ENCODE data around the gene KASH5.

The KASH5 gene

GRCh38 chr19:49387936-49388372 is at the start of gene KASH5:
TSS of gene KASH5 (plus strand) at chr19:49388249. CDS start at chr19:49390884, 2,635 bp downstream.
- Histone ChIP-seq H3K9ac (no peak within 1 kb of the TSS), H3K4me2 (peak within 1 kb of the TSS; percentile 63), H3K4me3 (no peak within 1 kb of the TSS), H3K9me3 (peaks cover 8% of the 10 kb centered on the region), H3K4me1 (peaks cover 53% of the 10 kb centered on the region), H4K20me1 (no peaks in the 10 kb centered on the region), H3K27ac (no peak within 1 kb of the TSS), H3K27me3 (peaks cover 5% of the 10 kb centered on the region; the same call in 1 of the 2 replicates), H3K36me3 (no peaks in the 10 kb centered on the region)
- no peak for TF ChIP-seq Cebpa-rat (IDR thresholded peaks at IDR 0.05)

GRCh38 chr19:49338691-49339300 is 49.3 kb upstream of the KASH5 start:
- Histone ChIP-seq H3K36me3 (no peaks in the 10 kb centered on the region), H3K9me3 (no peaks in the 10 kb centered on the region; the same call in 1 of the 2 replicates), H3K4me2 (no peak overlapping the region), H3K4me1 (peaks cover 66% of the 10 kb centered on the region), H3K9ac (no peak overlapping the region), H3K4me3 (no peak overlapping the region), H4K20me1 (peaks cover 23% of the 10 kb centered on the region), H3K27me3 (peaks cover 22% of the 10 kb centered on the region), H3K27ac (no peak overlapping the region)
- TF ChIP-seq Cebpa-rat (IDR thresholded peaks at IDR 0.05) = no peak

- Histone ChIP-seq H3K4me1 (peaks cover 59% of the 10 kb centered on the region), H3K27me3 (peaks cover 29% of the 10 kb centered on the region), H3K9me3 (no peaks in the 10 kb centered on the region; the same call in 1 of the 2 replicates), H3K9ac (no peak overlapping the region), H3K27ac (no peak overlapping the region), H4K20me1 (peaks cover 23% of the 10 kb centered on the region), H3K4me3 (no peak overlapping the region), H3K4me2 (peak overlapping the region; percentile 84), H3K36me3 (no peaks in the 10 kb centered on the region)
- TF ChIP-seq Cebpa-rat (IDR thresholded peaks at IDR 0.05) = no peak
These were observed 48.6 kb upstream of the KASH5 start for GRCh38 chr19:49339301-49340068.

- Histone ChIP-seq H3K4me2 (peak overlapping the region; percentile 84), H3K36me3 (no peaks in the 10 kb centered on the region), H3K9ac (no peak overlapping the region), H3K4me1 (peaks cover 52% of the 10 kb centered on the region), H3K27ac (no peak overlapping the region), H3K4me3 (peak overlapping the region; percentile 25), H4K20me1 (peaks cover 23% of the 10 kb centered on the region), H3K9me3 (no peaks in the 10 kb centered on the region; the same call in 1 of the 2 replicates), H3K27me3 (peaks cover 35% of the 10 kb centered on the region)
- TF ChIP-seq Cebpa-rat (IDR thresholded peaks at IDR 0.05) = no peak
These were observed 47.8 kb upstream of the KASH5 start for GRCh38 chr19:49340069-49340864.

GRCh38 chr19:49340865-49341718 is 47.0 kb upstream of the KASH5 start:
- Histone ChIP-seq H3K4me1 (peaks cover 43% of the 10 kb centered on the region), H3K27ac (no peak overlapping the region), H3K9ac (no peak overlapping the region), H3K36me3 (no peaks in the 10 kb centered on the region), H3K4me2 (peak overlapping the region; percentile 84), H4K20me1 (peaks cover 23% of the 10 kb centered on the region), H3K27me3 (peaks cover 39% of the 10 kb centered on the region), H3K9me3 (no peaks in the 10 kb centered on the region; the same call in 1 of the 2 replicates), H3K4me3 (peak overlapping the region; percentile 25)
- no peak for TF ChIP-seq Cebpa-rat (IDR thresholded peaks at IDR 0.05)

GRCh38 chr19:49342291-49342721 is 45.7 kb upstream of the KASH5 start:
- no peaks in the 10 kb centered on the region for H3K36me3 ChIP-seq
- peaks cover 37% of the 10 kb centered on the region for H3K27me3 ChIP-seq

GRCh38 chr19:49343123-49343522 is 44.9 kb upstream of the KASH5 start:
- Histone ChIP-seq H3K27me3 (peaks cover 37% of the 10 kb centered on the region), H3K36me3 (no peaks in the 10 kb centered on the region), H3K4me1 (peaks cover 32% of the 10 kb centered on the region), H3K4me3 (no peak overlapping the region), H3K9ac (no peak overlapping the region), H3K9me3 (no peaks in the 10 kb centered on the region; the same call in 1 of the 2 replicates), H4K20me1 (peaks cover 23% of the 10 kb centered on the region), H3K4me2 (no peak overlapping the region), H3K27ac (no peak overlapping the region)
- no peak for TF ChIP-seq Cebpa-rat (IDR thresholded peaks at IDR 0.05)

More at GRCh38 chr19:49342291-49342721, 45.7 kb upstream of the KASH5 start:
- Histone ChIP-seq H3K9ac (no peak overlapping the region), H3K27ac (no peak overlapping the region), H3K4me2 (no peak overlapping the region; the same call in 1 of the 2 replicates), H3K4me1 (peaks cover 32% of the 10 kb centered on the region), H3K9me3 (no peaks in the 10 kb centered on the region; the same call in 1 of the 2 replicates), H4K20me1 (peaks cover 23% of the 10 kb centered on the region), H3K4me3 (no peak overlapping the region)
- TF ChIP-seq Cebpa-rat (IDR thresholded peaks at IDR 0.05) = no peak

GRCh38 chr19:49344505-49345423 is 43.3 kb upstream of the KASH5 start:
- no peak for TF ChIP-seq Cebpa-rat (IDR thresholded peaks at IDR 0.05)
- Histone ChIP-seq H3K4me1 (peaks cover 25% of the 10 kb centered on the region), H3K27ac (no peak overlapping the region), H3K36me3 (no peaks in the 10 kb centered on the region), H3K4me2 (no peak overlapping the region), H3K4me3 (no peak overlapping the region), H4K20me1 (peaks cover 18% of the 10 kb centered on the region), H3K9ac (no peak overlapping the region), H3K9me3 (no peaks in the 10 kb centered on the region), H3K27me3 (peaks cover 37% of the 10 kb centered on the region)

Measured in BLaER1 (cell line).